ENCODE data around the gene NR0B1. TPM values are rescaled to one million over a fixed set of nuclear protein-coding genes. Genes with fewer than 3 reads are reported as not detected.

The NR0B1 gene
- total and polyA plus RNA-seq, 12 donors = not detected

DNA sequence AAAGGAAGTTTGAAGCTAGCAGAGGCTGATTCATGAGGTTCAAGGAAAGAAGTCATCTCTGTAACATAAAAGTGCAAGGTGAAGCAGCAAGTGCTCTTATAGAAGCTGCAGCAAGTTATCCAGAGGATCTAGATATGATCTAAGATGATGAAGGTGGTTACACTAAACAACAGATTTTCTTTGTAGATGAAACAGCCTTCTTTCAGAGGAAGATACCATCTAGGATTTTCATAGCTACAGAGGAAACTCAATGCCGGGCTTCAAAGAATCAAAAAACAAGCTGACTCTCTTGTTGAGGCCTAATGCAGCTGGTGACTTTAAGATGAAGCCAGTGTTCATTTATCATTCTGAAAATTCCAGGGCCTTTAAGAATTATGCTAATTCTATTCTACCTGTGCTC is 28.8 kb downstream of the NR0B1 start:
- intact Hi-C loops (cut with DNase I) = loop anchor here in 1 of 10 donors (5.0 kb wide), 1 partner anchor 1083 kb away; no protein-coding TSS in a partner anchor
- WGBS, 2 donors = 94 to 95% methylated on average over 1 of the region's 1 CpG
- no peak for TF ChIP-seq CTCF (IDR thresholded peaks at IDR 0.05)

DNA sequence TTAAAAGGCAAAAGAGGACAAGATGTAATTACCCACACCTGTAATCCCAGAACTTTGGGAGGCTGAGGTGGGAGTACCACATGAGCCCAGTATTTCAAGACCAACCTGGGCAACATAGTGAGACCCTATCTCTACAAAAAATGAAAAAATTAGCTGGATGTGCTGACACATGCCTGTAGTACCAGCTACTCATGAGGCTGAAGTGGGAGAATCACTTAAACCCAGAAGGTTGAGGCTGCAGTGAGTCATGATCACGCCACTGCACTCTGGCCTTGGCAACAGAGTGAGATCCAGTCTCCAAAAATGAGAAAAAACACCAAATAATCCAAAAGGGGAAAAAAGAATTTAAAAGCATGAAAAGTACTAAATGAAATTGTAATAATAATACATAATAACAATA is 30.8 kb downstream of the NR0B1 start:
- Histone ChIP-seq H3K4me1 (no peaks in the 10 kb centered on the region), H3K9me3 (no peaks in the 10 kb centered on the region), H3K4me3 (no peak overlapping the region), H3K36me3 (no peaks in the 10 kb centered on the region), H3K27ac (no peak overlapping the region), H3K27me3 (peaks cover 0 to 15% (median 0%) of the 10 kb centered on the region in 7 donors)
- no peak for DNase-seq
- ATAC-seq = no peak
- intact Hi-C loops (cut with DNase I) = loop anchor here in 6 of 10 donors (5.0 to 10.0 kb wide), 3 partner anchors 216 to 226 kb away; no protein-coding TSS in a partner anchor
- WGBS, 2 donors = 44 to 88% methylated on average over 1 of the region's 1 CpG
- TF ChIP-seq CTCF (IDR thresholded peaks at IDR 0.05) = no peak

More for the DNA sequence above, 28.8 kb downstream of the NR0B1 start:
- Histone ChIP-seq H3K27ac (no peak overlapping the region), H3K4me1 (no peaks in the 10 kb centered on the region), H3K27me3 (peaks cover 0 to 17% (median 0%) of the 10 kb centered on the region in 7 donors), H3K36me3 (no peaks in the 10 kb centered on the region), H3K4me3 (no peak overlapping the region), H3K9me3 (no peaks in the 10 kb centered on the region)
- no peak for ATAC-seq
- no peak for DNase-seq

GRCh38 chrX:30275498-30275897 is 33.7 kb downstream of the NR0B1 start:
- H3K4me1 ChIP-seq = no peaks in the 10 kb centered on the region
- no peaks in the 10 kb centered on the region for H3K9me3 ChIP-seq
- ATAC-seq (no peak), DNase-seq (no peak)
- intact Hi-C loops (cut with DNase I) = loop anchor here in 6 of 10 donors (5.0 to 10.0 kb wide), 3 partner anchors 219 to 229 kb away; no protein-coding TSS in a partner anchor
- peak in 4 of 9 donors; percentile 18 to 37 (median 26) for TF ChIP-seq CTCF (IDR thresholded peaks at IDR 0.05)
- no peak overlapping the region for H3K4me3 ChIP-seq
- peaks cover 0 to 31% (median 0%) of the 10 kb centered on the region in 7 donors for H3K27me3 ChIP-seq
- no peaks in the 10 kb centered on the region for H3K36me3 ChIP-seq
- 23 to 30% methylated on average over 1 of the region's 1 CpG for WGBS, 2 donors
- H3K27ac ChIP-seq = no peak overlapping the region

- no peaks in the 10 kb centered on the region for H3K36me3 ChIP-seq
- no peak for DNase-seq
- H3K27me3 ChIP-seq = peaks cover 0 to 31% (median 0%) of the 10 kb centered on the region in 7 donors
- 85 to 92% methylated on average over 3 of the region's 3 CpGs for WGBS, 2 donors
- H3K9me3 ChIP-seq = no peaks in the 10 kb centered on the region
- no peaks in the 10 kb centered on the region for H3K4me1 ChIP-seq
- ATAC-seq = no peak
- intact Hi-C loops (cut with DNase I) = loop anchor here in 5 of 10 donors (10.0 kb wide), 2 partner anchors 224 to 234 kb away; no protein-coding TSS in a partner anchor
- no peak overlapping the region for H3K4me3 ChIP-seq
- no peak for TF ChIP-seq CTCF (IDR thresholded peaks at IDR 0.05)
- no peak overlapping the region for H3K27ac ChIP-seq
Observed at GRCh38 chrX:30270639-30271038, 38.6 kb downstream of the NR0B1 start.

Measured in heart right ventricle (tissue), 16 donors.